Liver (tissue), 9 donors: Measurements from ENCODE around the gene SYPL1. TPM values are rescaled to one million over a fixed set of nuclear protein-coding genes. Genes with fewer than 3 reads are reported as not detected.

Experiments
- DNase-seq: peaks from one replicate; pipeline ENCODE4 v3.0.0-alpha.2; 2017; ENCODE audit warnings: low spot score
- H3K27ac ChIP-seq, 2 donors: one replicate each; pipeline ENCODE4 v1.7.0; 2013; ENCODE audit warnings: inconsistent platforms in 2 of 2, low read length in 2 of 2, control low read depth in 1 of 2, low read depth in 1 of 2, mild to moderate bottlenecking in 1 of 2
- H3K27me3 ChIP-seq, 4 donors: one replicate each; pipeline versions ENCODE4 v1.6.1 to v1.7.0; 2013; ENCODE audit warnings: low read length in 3 of 4, inconsistent platforms in 1 of 4, mild to moderate bottlenecking in 1 of 4, moderate library complexity in 1 of 4; ENCODE audit not compliant: control insufficient read depth in 4 of 4, insufficient read depth in 4 of 4
- H3K36me3 ChIP-seq, 4 donors: one replicate each; pipeline versions ENCODE4 v1.6.1 to v1.7.0; 2013; ENCODE audit warnings: low read length in 3 of 4, mild to moderate bottlenecking in 3 of 4, low read depth in 1 of 4, moderate library complexity in 1 of 4; ENCODE audit not compliant: control insufficient read depth in 4 of 4, insufficient read depth in 3 of 4
- H3K4me1 ChIP-seq, 4 donors: one replicate each; pipeline versions ENCODE4 v1.6.1 to v1.7.0; 2013; ENCODE audit warnings: low read length in 3 of 4, mild to moderate bottlenecking in 3 of 4, moderate library complexity in 1 of 4; ENCODE audit not compliant: control insufficient read depth in 4 of 4, insufficient read depth in 4 of 4
- H3K4me3 ChIP-seq, 3 donors: one replicate each; pipeline versions ENCODE4 v1.6.1 to v1.7.0; 2013; ENCODE audit warnings: low read length in 3 of 3, control low read depth in 1 of 3, low read depth in 1 of 3, mild to moderate bottlenecking in 1 of 3
- H3K9ac ChIP-seq, 2 donors: one replicate each; pipeline ENCODE4 v1.7.0; 2013; ENCODE audit warnings: low read length in 2 of 2, mild to moderate bottlenecking in 2 of 2, moderate library complexity in 2 of 2, control low read depth in 1 of 2, low read depth in 1 of 2
- H3K9me3 ChIP-seq, 4 donors: one replicate each; pipeline versions ENCODE4 v1.6.1 to v1.7.0; 2013; ENCODE audit warnings: low read length in 3 of 4; ENCODE audit not compliant: control insufficient read depth in 4 of 4
- CTCF ChIP-seq: fragments of 150-350 bp; IDR thresholded peaks from 2 replicates; pipeline ENCODE4 v1.5.1; 2017; ENCODE audit warnings: improper control_type of control experiment, low read depth, low read length; ENCODE audit not compliant: missing input control
- EGR1 ChIP-seq, 2 donors: IDR thresholded peaks; 2 replicates each; pipeline ENCODE4 v1.6.1; 2016 to 2018; ENCODE audit warnings: antibody characterized with exemption in 2 of 2, low read depth in 2 of 2
- FOXA1 ChIP-seq: IDR thresholded peaks from 2 replicates; pipeline ENCODE4 v1.6.1; 2016; ENCODE audit warnings: antibody characterized with exemption
- FOXA2 ChIP-seq: IDR thresholded peaks from 2 replicates; pipeline ENCODE4 v1.6.1; 2016; ENCODE audit warnings: antibody characterized with exemption
- GABPA ChIP-seq, 2 donors: IDR thresholded peaks in 1 of 2; conservative IDR thresholded peaks in 1 of 2; 2 replicates each; pipeline ENCODE4 v1.6.1; 2016; ENCODE audit warnings: antibody characterized with exemption in 2 of 2, mild to moderate bottlenecking in 1 of 2, moderate library complexity in 1 of 2
- HNF4A ChIP-seq, 2 donors: conservative IDR thresholded peaks; 2 replicates each; pipeline ENCODE4 v1.6.1; 2016; ENCODE audit warnings: antibody characterized with exemption in 2 of 2, mild to moderate bottlenecking in 2 of 2
- HNF4G ChIP-seq: IDR thresholded peaks from 2 replicates; pipeline ENCODE4 v1.6.1; 2016; ENCODE audit warnings: antibody characterized with exemption
- JUND ChIP-seq, 2 donors: IDR thresholded peaks; 2 replicates each; pipeline ENCODE4 v1.6.1; 2016; ENCODE audit warnings: antibody characterized with exemption in 2 of 2
- MAX ChIP-seq: IDR thresholded peaks from 2 replicates; pipeline ENCODE4 v1.6.1; 2016; ENCODE audit warnings: antibody characterized with exemption
- NR2F2 ChIP-seq: IDR thresholded peaks from 2 replicates; pipeline ENCODE4 v1.6.1; 2016; ENCODE audit warnings: antibody characterized with exemption
- RAD21 ChIP-seq, 2 donors: IDR thresholded peaks; 2 replicates each; pipeline ENCODE4 v1.6.1; 2016; ENCODE audit warnings: antibody characterized with exemption in 2 of 2, mild to moderate bottlenecking in 2 of 2
- RXRA ChIP-seq, 2 donors: IDR thresholded peaks; 2 replicates each; pipeline ENCODE4 v1.6.1; 2017 to 2018; ENCODE audit warnings: antibody characterized with exemption in 2 of 2, mild to moderate bottlenecking in 1 of 2
- SP1 ChIP-seq: IDR thresholded peaks from 2 replicates; pipeline ENCODE4 v1.6.1; 2018; ENCODE audit warnings: antibody characterized with exemption, mild to moderate bottlenecking
- TAF1 ChIP-seq: conservative IDR thresholded peaks from 2 replicates; pipeline ENCODE4 v1.6.1; 2016; ENCODE audit warnings: antibody characterized with exemption, mild to moderate bottlenecking
- YY1 ChIP-seq: IDR thresholded peaks from 2 replicates; pipeline ENCODE4 v1.6.1; 2016; ENCODE audit warnings: antibody characterized with exemption, mild to moderate bottlenecking
- WGBS: extraction: QIAGEN DNeasy Blood & Tissue Kit; methylation state at CpG from one replicate; pipeline ENCODE4 v1.1.7; 2013; 5-methylcytosine and 5-hydroxymethylcytosine counted together
- polyA plus RNA-seq, 2 donors: library from polyadenylated mRNA; stranded (reverse) in 1 of 2; unstranded in 1 of 2; fragments of 200-250 nt in 1 of 2; fragments of >200 nt in 1 of 2; fragmentation: Nextera tagmentation in 1 of 2; extraction: Ambion mirVana in 1 of 2; gene quantifications; one replicate each; pipeline versions ENCODE4 v1.2.1 to v1.2.3, GENCODE V29; 2013 to 2015
- total RNA-seq, 2 donors: library from RNA; depleted of rRNA; stranded (reverse); fragments of >200 nt; gene quantifications; one replicate each; pipeline ENCODE4 v1.2.3, GENCODE V29; 2014
- TF ChIP-seq, protein P1 (sequence below): IDR thresholded peaks from 2 replicates; pipeline ENCODE4 v1.6.1; 2016; ENCODE audit warnings: antibody characterized with exemption
- TF ChIP-seq, protein P2 (sequence below): IDR thresholded peaks from 2 replicates; pipeline ENCODE4 v1.6.1; 2016; ENCODE audit warnings: antibody characterized with exemption
- donor health status: healthy.
- donor health status: healthy.
- donor health status: healthy.
- donor health status: healthy.
- donor health status: healthy.

The SYPL1 gene
- total and polyA plus RNA-seq, 4 donors, result 25.5 to 41.2 (median 28.8) TPM

DNA sequence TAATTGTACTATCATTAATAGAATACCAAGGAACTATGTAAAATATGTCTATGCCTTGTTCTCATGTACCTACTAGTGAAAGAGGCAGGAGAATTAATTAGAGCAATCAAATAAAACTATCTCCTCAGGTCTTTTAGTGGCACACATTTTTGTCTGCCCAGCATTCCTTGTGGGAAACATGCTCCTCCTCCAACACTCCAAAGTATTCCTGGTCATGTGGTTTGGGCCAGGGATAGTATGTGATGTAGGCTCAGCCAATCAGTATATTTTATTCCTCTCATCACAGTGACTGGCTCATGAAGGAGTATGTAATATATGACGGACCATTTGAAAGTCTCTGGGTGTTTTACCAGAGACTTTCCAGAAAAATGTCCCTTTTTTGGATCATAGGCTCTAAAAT lies 16.7 kb upstream of the SYPL1 start (continued):
- TF ChIP-seq NR2F2, result no peak
- TF ChIP-seq FOXA1, result no peak

DNA sequence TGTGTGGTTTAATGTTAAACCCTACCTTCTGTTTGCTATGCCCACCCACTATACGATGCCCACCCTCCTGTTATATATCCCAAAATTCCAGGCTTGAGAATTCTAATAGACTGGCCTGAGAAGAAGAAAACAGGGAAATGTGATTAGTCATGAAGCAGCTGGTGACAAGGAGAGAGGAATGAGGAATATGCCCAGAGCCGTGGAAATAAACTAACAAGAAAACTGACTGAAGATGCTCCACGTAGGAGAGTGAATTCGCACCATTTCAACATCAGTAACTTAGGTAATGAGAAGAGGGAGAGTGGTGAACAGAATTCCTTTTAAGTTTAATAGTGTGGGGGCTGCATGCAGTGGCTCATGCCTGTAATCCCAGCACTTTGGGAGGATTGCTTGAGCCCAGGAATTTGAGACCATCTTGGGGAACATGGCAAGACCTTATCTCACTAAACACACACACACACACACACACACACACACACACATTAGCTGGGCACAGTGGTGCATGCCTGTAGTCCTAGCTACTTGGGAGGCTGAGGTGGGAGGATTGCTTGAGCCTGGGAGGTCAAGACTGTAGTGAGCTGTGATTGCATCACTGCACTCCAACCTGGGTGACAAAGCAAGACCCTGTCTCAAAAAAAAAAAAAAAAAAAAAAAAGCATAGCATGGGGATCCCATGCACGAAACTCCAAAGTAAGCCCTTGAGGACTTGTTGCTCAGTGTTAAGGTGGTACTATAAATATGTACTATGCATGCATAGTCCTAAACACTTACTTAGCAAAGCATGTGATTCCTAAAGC lies 16.1 kb upstream of the SYPL1 start:
- TF ChIP-seq EGR1 (IDR thresholded peaks at IDR 0.05; ENCODE audit: low read depth in 2 of 2), result no peak
- TF ChIP-seq YY1, result no peak
- no peak for TF ChIP-seq JUND (IDR thresholded peaks at IDR 0.05)
- no peak for TF ChIP-seq RAD21 (IDR thresholded peaks at IDR 0.05)
- no peak for TF ChIP-seq FOXA1
- no peak for TF ChIP-seq HNF4G
- no peak for TF ChIP-seq NR2F2
- TF ChIP-seq SP1, result no peak
- no peak for TF ChIP-seq RXRA (IDR thresholded peaks at IDR 0.05)
- TF ChIP-seq HNF4A (conservative IDR thresholded peaks at IDR 0.05), result no peak
- no peak for TF ChIP-seq GABPA (IDR thresholded peaks at IDR 0.05 in 1 of 2, conservative IDR thresholded peaks at IDR 0.05 in 1 of 2)
- no peak for TF ChIP-seq CTCF
- TF ChIP-seq TAF1, result no peak
- TF ChIP-seq FOXA2, result no peak
- 87% methylated on average over 5 of the region's 5 CpGs for WGBS
- H3K9me3 ChIP-seq, result no peaks in the 10 kb centered on the region
- H3K36me3 ChIP-seq, result no peaks in the 10 kb centered on the region
- no peak overlapping the region for H3K27ac ChIP-seq
- no peak overlapping the region for H3K4me3 ChIP-seq
- no peak overlapping the region for H3K9ac ChIP-seq
- H3K27me3 ChIP-seq, result no peaks in the 10 kb centered on the region
- no peak for DNase-seq
- no peaks in the 10 kb centered on the region for H3K4me1 ChIP-seq

DNA sequence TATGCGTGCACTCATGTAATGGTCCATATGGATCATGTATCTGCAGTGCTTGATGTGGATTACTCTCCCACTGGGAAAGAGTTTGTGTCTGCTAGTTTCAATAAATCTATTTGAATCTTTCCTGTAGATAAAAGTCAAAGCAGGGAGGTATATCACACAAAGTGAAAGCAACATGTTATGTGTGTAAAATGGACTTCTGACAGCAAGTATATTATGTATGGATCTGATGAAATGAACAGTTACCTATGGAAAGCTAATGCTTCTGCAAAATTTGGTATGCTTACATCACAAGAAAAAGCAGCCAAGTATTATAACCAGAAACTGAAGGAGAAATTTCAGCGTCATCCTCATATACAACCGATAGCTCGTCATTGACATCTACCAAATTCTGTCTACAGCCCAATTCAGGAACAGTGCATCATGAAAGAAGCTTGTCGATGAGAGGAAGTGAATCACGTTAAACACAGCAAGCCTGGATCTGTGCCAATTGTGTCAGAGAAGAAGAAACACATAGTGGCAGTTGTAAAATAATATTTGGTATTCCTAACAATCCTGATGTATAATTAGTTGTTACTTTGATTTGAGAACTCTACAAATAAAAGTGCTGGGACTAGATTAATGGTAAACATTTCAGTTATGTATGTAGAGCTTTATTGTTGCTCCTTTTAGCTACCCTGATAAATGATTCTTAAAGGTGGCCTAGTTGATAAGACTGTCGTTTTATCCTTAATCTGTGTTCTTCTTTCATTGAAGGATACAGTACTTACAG lies 14.2 kb upstream of the SYPL1 start:
- Histone ChIP-seq H3K9ac (no peak overlapping the region), H3K4me1 (no peaks in the 10 kb centered on the region), H3K4me3 (no peak overlapping the region), H3K9me3 (no peaks in the 10 kb centered on the region), H3K36me3 (no peaks in the 10 kb centered on the region), H3K27ac (no peak overlapping the region), H3K27me3 (no peaks in the 10 kb centered on the region)
- 60% methylated on average over 7 of the region's 7 CpGs for WGBS
- no peak for DNase-seq
- TF ChIP-seq MAX (no peak), HNF4A (conservative IDR thresholded peaks at IDR 0.05) (no peak), CTCF (no peak), FOXA2 (no peak), GABPA (IDR thresholded peaks at IDR 0.05 in 1 of 2, conservative IDR thresholded peaks at IDR 0.05 in 1 of 2) (no peak)
- TF ChIP-seq, protein P1, sequence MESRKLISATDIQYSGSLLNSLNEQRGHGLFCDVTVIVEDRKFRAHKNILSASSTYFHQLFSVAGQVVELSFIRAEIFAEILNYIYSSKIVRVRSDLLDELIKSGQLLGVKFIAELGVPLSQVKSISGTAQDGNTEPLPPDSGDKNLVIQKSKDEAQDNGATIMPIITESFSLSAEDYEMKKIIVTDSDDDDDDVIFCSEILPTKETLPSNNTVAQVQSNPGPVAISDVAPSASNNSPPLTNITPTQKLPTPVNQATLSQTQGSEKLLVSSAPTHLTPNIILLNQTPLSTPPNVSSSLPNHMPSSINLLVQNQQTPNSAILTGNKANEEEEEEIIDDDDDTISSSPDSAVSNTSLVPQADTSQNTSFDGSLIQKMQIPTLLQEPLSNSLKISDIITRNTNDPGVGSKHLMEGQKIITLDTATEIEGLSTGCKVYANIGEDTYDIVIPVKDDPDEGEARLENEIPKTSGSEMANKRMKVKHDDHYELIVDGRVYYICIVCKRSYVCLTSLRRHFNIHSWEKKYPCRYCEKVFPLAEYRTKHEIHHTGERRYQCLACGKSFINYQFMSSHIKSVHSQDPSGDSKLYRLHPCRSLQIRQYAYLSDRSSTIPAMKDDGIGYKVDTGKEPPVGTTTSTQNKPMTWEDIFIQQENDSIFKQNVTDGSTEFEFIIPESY, result no peak
- TF ChIP-seq, protein P2, sequence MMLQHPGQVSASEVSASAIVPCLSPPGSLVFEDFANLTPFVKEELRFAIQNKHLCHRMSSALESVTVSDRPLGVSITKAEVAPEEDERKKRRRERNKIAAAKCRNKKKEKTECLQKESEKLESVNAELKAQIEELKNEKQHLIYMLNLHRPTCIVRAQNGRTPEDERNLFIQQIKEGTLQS, result no peak
